ENCODE data around the gene LOC128125822.
"Not testable (repeated sequence)": the region's sequence is repeated elsewhere in the genome, so short reads cannot be mapped to it uniquely, and the experiment has no call there.

The LOC128125822 gene

GRCh38 chr6:63572044-63572746, at the start of gene LOC128125822, which contains the start of gene PTP4A1:
TSS of gene LOC128125822 (plus strand) at chr6:63572480.
TSS of gene PTP4A1 (plus strand) at chr6:63572480. CDS start at chr6:63576881, 4,401 bp downstream.
- FAIRE-seq, result no peak

- not testable (repeated sequence) for FAIRE-seq
Measured at GRCh38 chr6:63522911-63523287, 49.4 kb upstream of the LOC128125822 start.

GRCh38 chr6:63523630-63524029, 48.6 kb upstream of the LOC128125822 start:
- FAIRE-seq, result no peak

GRCh38 chr6:63525186-63525878, 46.9 kb upstream of the LOC128125822 start:
- no peak for FAIRE-seq

- no peak for FAIRE-seq
Measured at GRCh38 chr6:63526931-63527330, 45.3 kb upstream of the LOC128125822 start.

GRCh38 chr6:63527658-63528514, 44.4 kb upstream of the LOC128125822 start:
- FAIRE-seq, result no peak

- FAIRE-seq, result no peak
Measured at GRCh38 chr6:63529498-63529897, 42.8 kb upstream of the LOC128125822 start.

- FAIRE-seq, result no peak
Measured at GRCh38 chr6:63530182-63530581, 42.1 kb upstream of the LOC128125822 start.

- no peak for FAIRE-seq
Measured at GRCh38 chr6:63530991-63531390, 41.3 kb upstream of the LOC128125822 start.

GRCh38 chr6:63533026-63533425, 39.3 kb upstream of the LOC128125822 start:
- FAIRE-seq, result no peak

GRCh38 chr6:63533952-63534351, 38.3 kb upstream of the LOC128125822 start:
- no peak for FAIRE-seq

GRCh38 chr6:63537201-63537958, 34.9 kb upstream of the LOC128125822 start:
- no peak for FAIRE-seq

- no peak for FAIRE-seq
Measured at GRCh38 chr6:63537959-63538300, 34.4 kb upstream of the LOC128125822 start.

GRCh38 chr6:63538550-63538949, 33.7 kb upstream of the LOC128125822 start:
- FAIRE-seq, result no peak

GRCh38 chr6:63543001-63543400, 29.3 kb upstream of the LOC128125822 start:
- no peak for FAIRE-seq

GRCh38 chr6:63543982-63544381, 28.3 kb upstream of the LOC128125822 start:
- no peak for FAIRE-seq

- FAIRE-seq, result no peak
Measured at GRCh38 chr6:63546236-63546635, 26.0 kb upstream of the LOC128125822 start.

GRCh38 chr6:63546697-63547096, 25.6 kb upstream of the LOC128125822 start:
- FAIRE-seq, result no peak

- FAIRE-seq, result no peak
Measured at GRCh38 chr6:63549076-63549475, 23.2 kb upstream of the LOC128125822 start.

GRCh38 chr6:63553208-63553607, 19.1 kb upstream of the LOC128125822 start:
- FAIRE-seq, result no peak

- no peak for FAIRE-seq
Measured at GRCh38 chr6:63553900-63554299, 18.4 kb upstream of the LOC128125822 start.

- no peak for FAIRE-seq
Measured at GRCh38 chr6:63554782-63555181, 17.5 kb upstream of the LOC128125822 start.

- no peak for FAIRE-seq
Measured at GRCh38 chr6:63556369-63556768, 15.9 kb upstream of the LOC128125822 start.
